ENCODE measurements around the gene ZCWPW1.
A peak's percentile ranks its signal among the peaks of the same experiment; 100 is the strongest.

Gene ZCWPW1

GRCh38 chr7:100432621-100433275 lies 4.2 kb upstream of the ZCWPW1 start:
- no peak for DNase-seq (ENCODE audit: low read depth)

- no peak for DNase-seq (ENCODE audit: low read depth)
These were observed 3.5 kb upstream of the ZCWPW1 start for GRCh38 chr7:100432053-100432452.

GRCh38 chr7:100431286-100431735 lies 2.8 kb upstream of the ZCWPW1 start:
- no peak for DNase-seq (ENCODE audit: low read depth)

GRCh38 chr7:100430493-100431285 lies 2.2 kb upstream of the ZCWPW1 start:
- DNase-seq (ENCODE audit: low read depth) = no peak

- DNase-seq (ENCODE audit: low read depth) = peak; percentile 71
These were observed 1.4 kb upstream of the ZCWPW1 start, which contains the start of gene MEPCE for GRCh38 chr7:100429637-100430492. TSS of gene MEPCE (plus strand) at chr7:100429831. CDS start at chr7:100430019, 188 bp downstream.

- DNase-seq (ENCODE audit: low read depth) = peak; percentile 97
These were observed 599 bp upstream of the ZCWPW1 start for GRCh38 chr7:100428967-100429636.

GRCh38 chr7:100427762-100428198 lies 723 bp downstream of the ZCWPW1 start:
- no peak for DNase-seq (ENCODE audit: low read depth)

GRCh38 chr7:100426516-100426915 lies 2.0 kb downstream of the ZCWPW1 start:
- no peak for DNase-seq (ENCODE audit: low read depth)

- no peak for DNase-seq (ENCODE audit: low read depth)
These were observed 3.2 kb downstream of the ZCWPW1 start for GRCh38 chr7:100425347-100425746.

GRCh38 chr7:100423315-100423714 lies 5.2 kb downstream of the ZCWPW1 start:
- no peak for DNase-seq (ENCODE audit: low read depth)

- DNase-seq (ENCODE audit: low read depth) = no peak
These were observed 8.8 kb downstream of the ZCWPW1 start for GRCh38 chr7:100419660-100420226.

- no peak for DNase-seq (ENCODE audit: low read depth)
These were observed 9.4 kb downstream of the ZCWPW1 start for GRCh38 chr7:100418930-100419659.

GRCh38 chr7:100415448-100415847 lies 13.1 kb downstream of the ZCWPW1 start:
- no peak for DNase-seq (ENCODE audit: low read depth)

- DNase-seq (ENCODE audit: low read depth) = no peak
These were observed 14.6 kb downstream of the ZCWPW1 start for GRCh38 chr7:100413889-100414288.

GRCh38 chr7:100413346-100413745 lies 15.2 kb downstream of the ZCWPW1 start:
- DNase-seq (ENCODE audit: low read depth) = no peak

- DNase-seq (ENCODE audit: low read depth) = no peak
These were observed 17.4 kb downstream of the ZCWPW1 start for GRCh38 chr7:100411101-100411500.

GRCh38 chr7:100407285-100408180 lies 21.0 kb downstream of the ZCWPW1 start:
- peak; percentile 59 for DNase-seq (ENCODE audit: low read depth)

- DNase-seq (ENCODE audit: low read depth) = peak; percentile 51
These were observed 21.7 kb downstream of the ZCWPW1 start for GRCh38 chr7:100406767-100407166.

GRCh38 chr7:100402241-100402640 lies 26.3 kb downstream of the ZCWPW1 start:
- no peak for DNase-seq (ENCODE audit: low read depth)

GRCh38 chr7:100401811-100402210 lies 26.7 kb downstream of the ZCWPW1 start:
- DNase-seq (ENCODE audit: low read depth) = no peak
